Vagina (tissue), 2 donors: ENCODE results near the gene VPS35L. TPM values are rescaled to one million over a fixed set of nuclear protein-coding genes. Genes with fewer than 3 reads are reported as not detected.

Experiments
- DNase-seq, 2 donors: peaks; one replicate each; pipeline ENCODE4 v3.0.0-alpha.2; 2017; ENCODE audit errors: extremely low spot score in 2 of 2
- H3K27ac ChIP-seq: fragments of 200-600 bp; sonication (generic); one replicate; pipeline ENCODE4 v1.5.1; 2019
- H3K27me3 ChIP-seq: fragments of 200-600 bp; sonication (generic); one replicate; pipeline ENCODE4 v1.5.1; 2019
- H3K36me3 ChIP-seq, 2 donors: fragments of 200-600 bp; sonication (generic); one replicate each; pipeline ENCODE4 v1.5.1; 2017 to 2019
- H3K4me1 ChIP-seq: fragments of 200-600 bp; sonication (generic); one replicate; pipeline ENCODE4 v1.5.1; 2019
- H3K4me3 ChIP-seq, 2 donors: fragments of 200-600 bp; sonication (generic); 1 replicate in 1 of 2; 2 replicates in 1 of 2; pipeline ENCODE4 v1.5.1; 2016 to 2019
- H3K9me3 ChIP-seq: fragments of 200-600 bp; sonication (generic); one replicate; pipeline ENCODE4 v1.5.1; 2019
- POLR2A ChIP-seq, 2 donors: fragments of 450-650 bp; IDR thresholded peaks; one replicate each; pipeline ENCODE4 v1.6.1; 2017; ENCODE audit warnings: antibody characterized with exemption in 2 of 2, mild to moderate bottlenecking in 2 of 2, moderate library complexity in 2 of 2
- POLR2AphosphoS5 ChIP-seq, 2 donors: sonication (generic); formaldehyde crosslinking; IDR thresholded peaks; one replicate each; pipeline ENCODE4 v1.9.0; 2017; ENCODE audit warnings: antibody characterized with exemption in 2 of 2, mild to moderate bottlenecking in 2 of 2, low read depth in 1 of 2; ENCODE audit not compliant: insufficient read depth in 1 of 2
- intact Hi-C: fragments of 100-400 bp; cut with DNase I; formaldehyde crosslinking; loops from one replicate; pipeline ENCODE4 v1.15.1; 2023
- total RNA-seq: library from RNA; depleted of rRNA; stranded (reverse); fragments of >200 nt; gene quantifications from one replicate; pipeline ENCODE4 v1.2.3, GENCODE V29; 2016
- TF ChIP-seq, protein P1 (sequence below), 3 experiments: fragments of 450-650 bp in 2 of 3; fragments of 200-600 bp in 1 of 3; sonication (generic) in 1 of 3; IDR thresholded peaks; one replicate each; pipeline ENCODE4 v1.5.1; 2017 to 2019; ENCODE audit warnings: antibody characterized with exemption in 3 of 3, mild to moderate bottlenecking in 2 of 3, moderate library complexity in 2 of 3

The VPS35L gene
- total RNA-seq, 1 donor from 2014 or later, result 39.8 TPM

DNA sequence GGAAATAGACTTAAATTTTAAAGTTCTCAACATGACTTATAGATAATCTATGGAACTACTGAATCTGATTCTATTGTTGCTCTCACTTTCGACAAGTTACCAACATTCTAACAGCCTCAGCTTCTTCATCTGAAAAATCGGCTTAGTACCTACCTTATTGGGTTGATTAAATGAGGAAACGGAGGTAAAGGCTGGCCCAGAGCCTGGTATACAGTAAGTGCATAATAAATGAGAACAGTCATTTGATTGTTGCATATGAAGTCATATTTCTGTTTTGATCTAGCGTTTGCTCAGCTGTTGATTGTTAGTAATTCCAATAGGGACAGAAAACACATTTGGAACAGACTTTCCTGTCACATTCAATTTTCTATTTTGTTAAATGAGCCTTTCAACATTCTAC is 4.6 kb downstream of the VPS35L start:
- DNase-seq, result no peak
- H3K27me3 ChIP-seq, result no peaks in the 10 kb centered on the region
- H3K9me3 ChIP-seq, result no peaks in the 10 kb centered on the region
- no peak overlapping the region for H3K27ac ChIP-seq
- TF ChIP-seq POLR2AphosphoS5 (IDR thresholded peaks at IDR 0.05; ENCODE audit: insufficient read depth in 1 of 2, low read depth in 1 of 2) (no peak), POLR2A (IDR thresholded peaks at IDR 0.05) (no peak)
- TF ChIP-seq, protein P1, sequence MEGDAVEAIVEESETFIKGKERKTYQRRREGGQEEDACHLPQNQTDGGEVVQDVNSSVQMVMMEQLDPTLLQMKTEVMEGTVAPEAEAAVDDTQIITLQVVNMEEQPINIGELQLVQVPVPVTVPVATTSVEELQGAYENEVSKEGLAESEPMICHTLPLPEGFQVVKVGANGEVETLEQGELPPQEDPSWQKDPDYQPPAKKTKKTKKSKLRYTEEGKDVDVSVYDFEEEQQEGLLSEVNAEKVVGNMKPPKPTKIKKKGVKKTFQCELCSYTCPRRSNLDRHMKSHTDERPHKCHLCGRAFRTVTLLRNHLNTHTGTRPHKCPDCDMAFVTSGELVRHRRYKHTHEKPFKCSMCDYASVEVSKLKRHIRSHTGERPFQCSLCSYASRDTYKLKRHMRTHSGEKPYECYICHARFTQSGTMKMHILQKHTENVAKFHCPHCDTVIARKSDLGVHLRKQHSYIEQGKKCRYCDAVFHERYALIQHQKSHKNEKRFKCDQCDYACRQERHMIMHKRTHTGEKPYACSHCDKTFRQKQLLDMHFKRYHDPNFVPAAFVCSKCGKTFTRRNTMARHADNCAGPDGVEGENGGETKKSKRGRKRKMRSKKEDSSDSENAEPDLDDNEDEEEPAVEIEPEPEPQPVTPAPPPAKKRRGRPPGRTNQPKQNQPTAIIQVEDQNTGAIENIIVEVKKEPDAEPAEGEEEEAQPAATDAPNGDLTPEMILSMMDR (IDR thresholded peaks at IDR 0.05), result no peak
- H3K4me3 ChIP-seq, result no peak overlapping the region
- H3K4me1 ChIP-seq, result peaks cover 11% of the 10 kb centered on the region
- intact Hi-C loops, result no loop called here
- H3K36me3 ChIP-seq, result peaks cover 0 to 3% of the 10 kb centered on the region in 2 donors

- Histone ChIP-seq H3K9me3 (no peaks in the 10 kb centered on the region), H3K4me3 (no peak overlapping the region), H3K27me3 (no peaks in the 10 kb centered on the region), H3K36me3 (peaks cover 2 to 25% of the 10 kb centered on the region in 2 donors), H3K27ac (no peak overlapping the region), H3K4me1 (no peaks in the 10 kb centered on the region)
- DNase-seq, result no peak
- intact Hi-C loops, result no loop called here
- TF ChIP-seq, protein P1 (IDR thresholded peaks at IDR 0.05), result no peak
- TF ChIP-seq POLR2A (IDR thresholded peaks at IDR 0.05), result no peak
- TF ChIP-seq POLR2AphosphoS5 (IDR thresholded peaks at IDR 0.05; ENCODE audit: insufficient read depth in 1 of 2, low read depth in 1 of 2), result no peak
These were observed 7.9 kb downstream of the VPS35L start for GRCh38 chr16:19563377-19563776.

DNA sequence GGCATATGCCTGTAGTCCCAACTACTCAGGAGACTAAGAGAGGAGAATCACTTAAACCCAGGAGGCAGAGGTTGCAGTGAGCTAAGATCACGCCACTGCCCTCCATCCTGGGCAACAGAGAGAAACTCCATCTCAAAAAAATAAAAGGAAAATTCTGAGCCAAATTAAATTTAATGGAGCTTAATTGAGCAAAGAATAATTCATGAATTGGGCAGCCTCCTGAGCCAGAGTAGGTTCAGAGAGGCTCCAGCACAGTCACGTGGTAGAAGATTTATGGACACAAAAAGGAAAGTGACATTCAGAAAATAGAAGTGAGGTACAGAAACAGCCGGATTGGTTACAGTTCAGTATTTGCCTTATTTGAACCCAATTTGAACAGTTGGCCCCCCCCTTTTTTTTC is 10.9 kb downstream of the VPS35L start:
- H3K36me3 ChIP-seq, result peaks cover 2 to 44% of the 10 kb centered on the region in 2 donors
- TF ChIP-seq POLR2AphosphoS5 (IDR thresholded peaks at IDR 0.05; ENCODE audit: insufficient read depth in 1 of 2, low read depth in 1 of 2) (no peak), POLR2A (IDR thresholded peaks at IDR 0.05) (no peak)
- TF ChIP-seq, protein P1 (IDR thresholded peaks at IDR 0.05), result no peak
- intact Hi-C loops, result no loop called here
- H3K4me1 ChIP-seq, result no peaks in the 10 kb centered on the region
- H3K9me3 ChIP-seq, result no peaks in the 10 kb centered on the region
- H3K4me3 ChIP-seq, result no peak overlapping the region
- DNase-seq, result no peak
- H3K27me3 ChIP-seq, result no peaks in the 10 kb centered on the region
- H3K27ac ChIP-seq, result no peak overlapping the region

GRCh38 chr16:19567560-19567959 is 12.1 kb downstream of the VPS35L start:
- Histone ChIP-seq H3K36me3 (peaks cover 2 to 51% of the 10 kb centered on the region in 2 donors), H3K4me3 (no peak overlapping the region), H3K4me1 (no peaks in the 10 kb centered on the region), H3K9me3 (no peaks in the 10 kb centered on the region), H3K27ac (no peak overlapping the region), H3K27me3 (no peaks in the 10 kb centered on the region)
- TF ChIP-seq, protein P1 (IDR thresholded peaks at IDR 0.05), result no peak
- TF ChIP-seq POLR2A (IDR thresholded peaks at IDR 0.05) (no peak), POLR2AphosphoS5 (IDR thresholded peaks at IDR 0.05; ENCODE audit: insufficient read depth in 1 of 2, low read depth in 1 of 2) (no peak)
- DNase-seq, result no peak
- intact Hi-C loops, result no loop called here

GRCh38 chr16:19573997-19574396 is 18.5 kb downstream of the VPS35L start:
- Histone ChIP-seq H3K4me1 (no peaks in the 10 kb centered on the region), H3K9me3 (no peaks in the 10 kb centered on the region), H3K27me3 (no peaks in the 10 kb centered on the region), H3K4me3 (no peak overlapping the region), H3K36me3 (peaks cover 0 to 83% of the 10 kb centered on the region in 2 donors), H3K27ac (no peak overlapping the region)
- TF ChIP-seq POLR2A (IDR thresholded peaks at IDR 0.05) (no peak), POLR2AphosphoS5 (IDR thresholded peaks at IDR 0.05; ENCODE audit: insufficient read depth in 1 of 2, low read depth in 1 of 2) (no peak)
- TF ChIP-seq, protein P1 (IDR thresholded peaks at IDR 0.05), result no peak
- DNase-seq, result no peak
- intact Hi-C loops, result no loop called here
